Measurements from ENCODE around the gene TMEM63C.

Gene TMEM63C

DNA sequence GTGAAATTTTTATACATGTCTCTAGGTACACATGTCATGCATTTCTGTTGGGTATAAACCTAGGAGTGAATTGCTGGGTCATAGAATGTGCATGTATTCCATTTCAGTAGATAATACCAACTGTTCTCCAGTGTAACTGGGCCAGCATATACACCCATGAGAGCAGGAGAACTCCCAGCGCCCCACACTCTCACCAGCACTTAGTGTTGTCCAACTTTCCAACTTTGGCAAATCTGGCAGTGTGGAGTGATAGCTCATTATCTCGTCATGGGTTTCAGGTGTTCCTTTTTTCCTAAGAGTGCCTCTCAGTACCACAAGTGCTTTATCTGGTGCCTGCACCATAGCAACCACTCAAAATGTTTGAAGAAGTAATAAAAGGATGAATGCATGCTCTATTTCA lies 49.3 kb downstream of the TMEM63C start:
- H3K27ac ChIP-seq (ENCODE audit: low read depth, low read length), result no peak overlapping the region
- H3K9ac ChIP-seq (ENCODE audit: low read length in 5 of 5), result no peak overlapping the region
- H3K9me3 ChIP-seq (ENCODE audit: control insufficient read depth in 5 of 5, low read length in 5 of 5), result peaks cover 0 to 8% (median 4%) of the 10 kb centered on the region in 5 donors
- no peaks in the 10 kb centered on the region for H3K36me3 ChIP-seq (ENCODE audit: control insufficient read depth in 5 of 5, insufficient read depth in 5 of 5, low read length in 5 of 5)
- no peak overlapping the region for H3K4me3 ChIP-seq (ENCODE audit: low read depth in 1 of 5, low read length in 5 of 5)
- H3K4me1 ChIP-seq (ENCODE audit: control insufficient read depth in 5 of 5, insufficient read depth in 5 of 5, low read length in 5 of 5), result no peaks in the 10 kb centered on the region
- H3K27me3 ChIP-seq (ENCODE audit: control insufficient read depth in 5 of 5, insufficient read depth in 4 of 5, low read length in 5 of 5), result peaks cover 0 to 3% (median 0%) of the 10 kb centered on the region in 5 donors

GRCh38 chr14:77231721-77232120 lies 50.1 kb downstream of the TMEM63C start:
- Histone ChIP-seq H3K9me3 (ENCODE audit: control insufficient read depth in 5 of 5, low read length in 5 of 5) (peaks cover 0 to 8% (median 4%) of the 10 kb centered on the region in 5 donors), H3K9ac (ENCODE audit: low read length in 5 of 5) (no peak overlapping the region), H3K27ac (ENCODE audit: low read depth, low read length) (no peak overlapping the region), H3K36me3 (ENCODE audit: control insufficient read depth in 5 of 5, insufficient read depth in 5 of 5, low read length in 5 of 5) (no peaks in the 10 kb centered on the region), H3K4me3 (ENCODE audit: low read depth in 1 of 5, low read length in 5 of 5) (no peak overlapping the region), H3K4me1 (ENCODE audit: control insufficient read depth in 5 of 5, insufficient read depth in 5 of 5, low read length in 5 of 5) (no peaks in the 10 kb centered on the region), H3K27me3 (ENCODE audit: control insufficient read depth in 5 of 5, insufficient read depth in 4 of 5, low read length in 5 of 5) (peaks cover 0 to 5% (median 0%) of the 10 kb centered on the region in 5 donors)

GRCh38 chr14:77236814-77237213 lies 55.2 kb downstream of the TMEM63C start:
- Histone ChIP-seq H3K4me1 (ENCODE audit: control insufficient read depth in 5 of 5, insufficient read depth in 5 of 5, low read length in 5 of 5) (no peaks in the 10 kb centered on the region), H3K9me3 (ENCODE audit: control insufficient read depth in 5 of 5, low read length in 5 of 5) (no peaks in the 10 kb centered on the region), H3K9ac (ENCODE audit: low read length in 5 of 5) (no peak overlapping the region), H3K27me3 (ENCODE audit: control insufficient read depth in 5 of 5, insufficient read depth in 4 of 5, low read length in 5 of 5) (peaks cover 0 to 5% (median 0%) of the 10 kb centered on the region in 5 donors), H3K36me3 (ENCODE audit: control insufficient read depth in 5 of 5, insufficient read depth in 5 of 5, low read length in 5 of 5) (no peaks in the 10 kb centered on the region), H3K4me3 (ENCODE audit: low read depth in 1 of 5, low read length in 5 of 5) (no peak overlapping the region), H3K27ac (ENCODE audit: low read depth, low read length) (no peak overlapping the region)

DNA sequence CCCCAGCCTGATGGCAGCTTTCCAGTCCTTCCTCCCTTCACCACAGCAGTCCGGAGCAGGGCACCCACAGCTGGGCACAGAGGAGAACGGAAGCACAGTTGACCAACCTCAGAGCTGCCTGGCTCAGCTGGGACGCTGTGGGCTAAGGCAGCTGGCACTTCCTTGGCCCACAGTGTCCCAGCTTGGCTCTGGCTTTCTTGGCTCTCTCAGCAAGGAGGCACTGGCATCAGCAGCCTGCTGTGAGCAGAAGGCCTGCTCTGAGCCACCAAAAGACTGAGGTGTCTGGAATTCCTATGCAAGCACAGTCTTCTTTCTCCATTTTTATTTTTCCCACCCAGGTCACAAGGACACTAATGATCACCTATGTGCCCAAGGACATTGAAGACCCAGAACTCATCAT lies 56.8 kb downstream of the TMEM63C start:
- H3K36me3 ChIP-seq (ENCODE audit: control insufficient read depth in 5 of 5, insufficient read depth in 5 of 5, low read length in 5 of 5), result no peaks in the 10 kb centered on the region
- H3K9ac ChIP-seq (ENCODE audit: low read length in 5 of 5), result no peak overlapping the region
- peaks cover 0 to 5% (median 0%) of the 10 kb centered on the region in 5 donors for H3K27me3 ChIP-seq (ENCODE audit: control insufficient read depth in 5 of 5, insufficient read depth in 4 of 5, low read length in 5 of 5)
- H3K4me3 ChIP-seq (ENCODE audit: low read depth in 1 of 5, low read length in 5 of 5), result no peak overlapping the region
- no peaks in the 10 kb centered on the region for H3K4me1 ChIP-seq (ENCODE audit: control insufficient read depth in 5 of 5, insufficient read depth in 5 of 5, low read length in 5 of 5)
- H3K27ac ChIP-seq (ENCODE audit: low read depth, low read length), result no peak overlapping the region
- no peaks in the 10 kb centered on the region for H3K9me3 ChIP-seq (ENCODE audit: control insufficient read depth in 5 of 5, low read length in 5 of 5)

DNA sequence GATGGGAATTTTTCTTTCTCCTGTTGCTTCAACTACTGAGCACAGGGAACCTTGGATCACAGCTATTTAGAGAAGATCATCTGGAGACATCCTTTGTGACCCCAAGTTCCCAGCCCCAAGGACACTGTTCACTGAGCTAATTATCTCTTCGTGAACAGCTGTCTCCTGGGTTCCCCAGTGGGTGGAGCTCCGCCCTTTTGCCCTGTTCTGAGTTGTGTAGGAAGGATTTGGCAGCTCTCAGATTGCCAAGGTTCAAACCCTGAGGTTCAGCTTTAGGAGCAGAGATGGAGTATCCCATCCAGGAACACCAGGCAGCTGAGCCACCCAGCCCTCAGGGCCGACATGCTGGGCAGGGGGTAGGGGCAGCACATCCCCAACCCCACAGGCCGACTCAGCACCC lies 57.4 kb downstream of the TMEM63C start:
- Histone ChIP-seq H3K4me1 (ENCODE audit: control insufficient read depth in 5 of 5, insufficient read depth in 5 of 5, low read length in 5 of 5) (no peaks in the 10 kb centered on the region), H3K27ac (ENCODE audit: low read depth, low read length) (no peak overlapping the region), H3K9ac (ENCODE audit: low read length in 5 of 5) (no peak overlapping the region), H3K36me3 (ENCODE audit: control insufficient read depth in 5 of 5, insufficient read depth in 5 of 5, low read length in 5 of 5) (no peaks in the 10 kb centered on the region), H3K9me3 (ENCODE audit: control insufficient read depth in 5 of 5, low read length in 5 of 5) (no peaks in the 10 kb centered on the region), H3K27me3 (ENCODE audit: control insufficient read depth in 5 of 5, insufficient read depth in 4 of 5, low read length in 5 of 5) (peaks cover 0 to 5% (median 0%) of the 10 kb centered on the region in 5 donors), H3K4me3 (ENCODE audit: low read depth in 1 of 5, low read length in 5 of 5) (no peak overlapping the region)

GRCh38 chr14:77239412-77239811 lies 57.8 kb downstream of the TMEM63C start:
- H3K4me3 ChIP-seq (ENCODE audit: low read depth in 1 of 5, low read length in 5 of 5), result no peak overlapping the region
- no peak overlapping the region for H3K27ac ChIP-seq (ENCODE audit: low read depth, low read length)
- no peaks in the 10 kb centered on the region for H3K36me3 ChIP-seq (ENCODE audit: control insufficient read depth in 5 of 5, insufficient read depth in 5 of 5, low read length in 5 of 5)
- peaks cover 0 to 5% (median 0%) of the 10 kb centered on the region in 5 donors for H3K27me3 ChIP-seq (ENCODE audit: control insufficient read depth in 5 of 5, insufficient read depth in 4 of 5, low read length in 5 of 5)
- H3K9ac ChIP-seq (ENCODE audit: low read length in 5 of 5), result no peak overlapping the region
- no peaks in the 10 kb centered on the region for H3K4me1 ChIP-seq (ENCODE audit: control insufficient read depth in 5 of 5, insufficient read depth in 5 of 5, low read length in 5 of 5)
- H3K9me3 ChIP-seq (ENCODE audit: control insufficient read depth in 5 of 5, low read length in 5 of 5), result no peaks in the 10 kb centered on the region

- H3K27me3 ChIP-seq (ENCODE audit: control insufficient read depth in 5 of 5, insufficient read depth in 4 of 5, low read length in 5 of 5), result peaks cover 0 to 3% (median 0%) of the 10 kb centered on the region in 5 donors
- H3K36me3 ChIP-seq (ENCODE audit: control insufficient read depth in 5 of 5, insufficient read depth in 5 of 5, low read length in 5 of 5), result no peaks in the 10 kb centered on the region
- no peak overlapping the region for H3K27ac ChIP-seq (ENCODE audit: low read depth, low read length)
- H3K9ac ChIP-seq (ENCODE audit: low read length in 5 of 5), result no peak overlapping the region
- H3K4me3 ChIP-seq (ENCODE audit: low read depth in 1 of 5, low read length in 5 of 5), result no peak overlapping the region
- H3K9me3 ChIP-seq (ENCODE audit: control insufficient read depth in 5 of 5, low read length in 5 of 5), result no peaks in the 10 kb centered on the region
- no peaks in the 10 kb centered on the region for H3K4me1 ChIP-seq (ENCODE audit: control insufficient read depth in 5 of 5, insufficient read depth in 5 of 5, low read length in 5 of 5)
These were observed 58.8 kb downstream of the TMEM63C start for GRCh38 chr14:77240336-77240915.

- no peak overlapping the region for H3K4me3 ChIP-seq (ENCODE audit: low read depth in 1 of 5, low read length in 5 of 5)
- H3K36me3 ChIP-seq (ENCODE audit: control insufficient read depth in 5 of 5, insufficient read depth in 5 of 5, low read length in 5 of 5), result no peaks in the 10 kb centered on the region
- H3K9me3 ChIP-seq (ENCODE audit: control insufficient read depth in 5 of 5, low read length in 5 of 5), result no peaks in the 10 kb centered on the region
- H3K9ac ChIP-seq (ENCODE audit: low read length in 5 of 5), result no peak overlapping the region
- H3K27me3 ChIP-seq (ENCODE audit: control insufficient read depth in 5 of 5, insufficient read depth in 4 of 5, low read length in 5 of 5), result no peaks in the 10 kb centered on the region
- no peaks in the 10 kb centered on the region for H3K4me1 ChIP-seq (ENCODE audit: control insufficient read depth in 5 of 5, insufficient read depth in 5 of 5, low read length in 5 of 5)
- H3K27ac ChIP-seq (ENCODE audit: low read depth, low read length), result no peak overlapping the region
These were observed 60.4 kb downstream of the TMEM63C start for GRCh38 chr14:77241955-77242354.

GRCh38 chr14:77242752-77243151 lies 61.2 kb downstream of the TMEM63C start:
- no peak overlapping the region for H3K4me3 ChIP-seq (ENCODE audit: low read depth in 1 of 5, low read length in 5 of 5)
- no peaks in the 10 kb centered on the region for H3K4me1 ChIP-seq (ENCODE audit: control insufficient read depth in 5 of 5, insufficient read depth in 5 of 5, low read length in 5 of 5)
- H3K27ac ChIP-seq (ENCODE audit: low read depth, low read length), result no peak overlapping the region
- H3K36me3 ChIP-seq (ENCODE audit: control insufficient read depth in 5 of 5, insufficient read depth in 5 of 5, low read length in 5 of 5), result no peaks in the 10 kb centered on the region
- H3K9ac ChIP-seq (ENCODE audit: low read length in 5 of 5), result no peak overlapping the region
- H3K9me3 ChIP-seq (ENCODE audit: control insufficient read depth in 5 of 5, low read length in 5 of 5), result no peaks in the 10 kb centered on the region
- no peaks in the 10 kb centered on the region for H3K27me3 ChIP-seq (ENCODE audit: control insufficient read depth in 5 of 5, insufficient read depth in 4 of 5, low read length in 5 of 5)

- Histone ChIP-seq H3K36me3 (ENCODE audit: control insufficient read depth in 5 of 5, insufficient read depth in 5 of 5, low read length in 5 of 5) (no peaks in the 10 kb centered on the region), H3K9me3 (ENCODE audit: control insufficient read depth in 5 of 5, low read length in 5 of 5) (no peaks in the 10 kb centered on the region), H3K27ac (ENCODE audit: low read depth, low read length) (no peak overlapping the region), H3K9ac (ENCODE audit: low read length in 5 of 5) (no peak overlapping the region), H3K4me1 (ENCODE audit: control insufficient read depth in 5 of 5, insufficient read depth in 5 of 5, low read length in 5 of 5) (no peaks in the 10 kb centered on the region), H3K4me3 (ENCODE audit: low read depth in 1 of 5, low read length in 5 of 5) (no peak overlapping the region), H3K27me3 (ENCODE audit: control insufficient read depth in 5 of 5, insufficient read depth in 4 of 5, low read length in 5 of 5) (no peaks in the 10 kb centered on the region)
These were observed 62.3 kb downstream of the TMEM63C start for GRCh38 chr14:77243853-77244252.
